ENCODE results near the gene DOCK7. TPM values are rescaled to one million over a fixed set of nuclear protein-coding genes. Genes with fewer than 3 reads are reported as not detected.
"Not testable (repeated sequence)": the region's sequence is repeated elsewhere in the genome, so short reads cannot be mapped to it uniquely, and the experiment has no call there.

DOCK7 gene
- total RNA-seq, 3 donors from 2014 or later, result 35.7 to 60.7 (median 49.2) TPM

- Histone ChIP-seq H3K4me1 (no peaks in the 10 kb centered on the region), H3K36me3 (no peaks in the 10 kb centered on the region), H3K27me3 (no peaks in the 10 kb centered on the region), H3K27ac (no peak overlapping the region), H3K4me3 (no peak overlapping the region), H3K9me3 (no peaks in the 10 kb centered on the region)
- intact Hi-C loops (cut with DNase I; ENCODE audit: low total_unique reads), result no loop called here
- no peak for TF ChIP-seq POLR2A (IDR thresholded peaks at IDR 0.05)
- no peak for TF ChIP-seq CTCF (IDR thresholded peaks at IDR 0.05)
- no peak for TF ChIP-seq POLR2AphosphoS5 (IDR thresholded peaks at IDR 0.05)
- no peak for DNase-seq (ENCODE audit: low spot score in 2 of 2)
These were observed 24.4 kb upstream of the DOCK7 start for GRCh38 chr1:62712336-62713243.

GRCh38 chr1:62707744-62708120, 19.5 kb upstream of the DOCK7 start:
- Histone ChIP-seq H3K27me3 (no peaks in the 10 kb centered on the region), H3K36me3 (no peaks in the 10 kb centered on the region), H3K27ac (no peak overlapping the region), H3K9me3 (no peaks in the 10 kb centered on the region), H3K4me3 (no peak overlapping the region), H3K4me1 (no peaks in the 10 kb centered on the region)
- DNase-seq (ENCODE audit: low spot score in 2 of 2), result no peak
- intact Hi-C loops (cut with DNase I; ENCODE audit: low total_unique reads), result no loop called here
- TF ChIP-seq POLR2A (IDR thresholded peaks at IDR 0.05), result no peak
- no peak for TF ChIP-seq CTCF (IDR thresholded peaks at IDR 0.05)
- no peak for TF ChIP-seq POLR2AphosphoS5 (IDR thresholded peaks at IDR 0.05)

- H3K4me3 ChIP-seq, result no peak overlapping the region
- H3K27ac ChIP-seq, result no peak overlapping the region
- no peaks in the 10 kb centered on the region for H3K4me1 ChIP-seq
- TF ChIP-seq POLR2AphosphoS5 (IDR thresholded peaks at IDR 0.05) (no peak), POLR2A (IDR thresholded peaks at IDR 0.05) (no peak), CTCF (IDR thresholded peaks at IDR 0.05) (no peak)
- no peaks in the 10 kb centered on the region for H3K9me3 ChIP-seq
- DNase-seq (ENCODE audit: low spot score in 2 of 2), result no peak
- no peaks in the 10 kb centered on the region for H3K36me3 ChIP-seq
- intact Hi-C loops (cut with DNase I; ENCODE audit: low total_unique reads), result no loop called here
- H3K27me3 ChIP-seq, result no peaks in the 10 kb centered on the region
These were observed 19.0 kb upstream of the DOCK7 start for GRCh38 chr1:62706985-62707743.

- intact Hi-C loops (cut with DNase I; ENCODE audit: low total_unique reads); H3K27me3 ChIP-seq; H3K4me3 ChIP-seq; DNase-seq (ENCODE audit: low spot score in 2 of 2); H3K4me1 ChIP-seq; H3K36me3 ChIP-seq; H3K9me3 ChIP-seq; H3K27ac ChIP-seq: not testable (repeated sequence)
These were observed 10.0 kb upstream of the DOCK7 start for GRCh38 chr1:62698161-62698560.

- H3K36me3 ChIP-seq; H3K9me3 ChIP-seq; intact Hi-C loops (cut with DNase I; ENCODE audit: low total_unique reads); H3K4me3 ChIP-seq; H3K27me3 ChIP-seq; H3K27ac ChIP-seq; H3K4me1 ChIP-seq; DNase-seq (ENCODE audit: low spot score in 2 of 2): not testable (repeated sequence)
These were observed 6.3 kb upstream of the DOCK7 start for GRCh38 chr1:62694479-62694878.

GRCh38 chr1:62693123-62693522, 4.9 kb upstream of the DOCK7 start:
- TF ChIP-seq POLR2AphosphoS5 (IDR thresholded peaks at IDR 0.05) (no peak), CTCF (IDR thresholded peaks at IDR 0.05) (no peak), POLR2A (IDR thresholded peaks at IDR 0.05) (no peak)
- intact Hi-C loops (cut with DNase I; ENCODE audit: low total_unique reads), result no loop called here
- no peaks in the 10 kb centered on the region for H3K9me3 ChIP-seq
- no peak overlapping the region for H3K4me3 ChIP-seq
- no peak overlapping the region for H3K27ac ChIP-seq
- no peaks in the 10 kb centered on the region for H3K4me1 ChIP-seq
- DNase-seq (ENCODE audit: low spot score in 2 of 2), result no peak
- no peaks in the 10 kb centered on the region for H3K36me3 ChIP-seq
- H3K27me3 ChIP-seq, result no peaks in the 10 kb centered on the region

Data from breast epithelium (tissue), 4 donors.